ENCODE measurements around the gene SNCA. TPM values are rescaled to one million over a fixed set of nuclear protein-coding genes. Genes with fewer than 3 reads are reported as not detected.

SNCA gene
- total and polyA plus RNA-seq, 2 of the 8 experiments (the other 6 are each of a cell fraction or from before 2014, with no cell fraction given) = 8.5 to 16.8 TPM

DNA sequence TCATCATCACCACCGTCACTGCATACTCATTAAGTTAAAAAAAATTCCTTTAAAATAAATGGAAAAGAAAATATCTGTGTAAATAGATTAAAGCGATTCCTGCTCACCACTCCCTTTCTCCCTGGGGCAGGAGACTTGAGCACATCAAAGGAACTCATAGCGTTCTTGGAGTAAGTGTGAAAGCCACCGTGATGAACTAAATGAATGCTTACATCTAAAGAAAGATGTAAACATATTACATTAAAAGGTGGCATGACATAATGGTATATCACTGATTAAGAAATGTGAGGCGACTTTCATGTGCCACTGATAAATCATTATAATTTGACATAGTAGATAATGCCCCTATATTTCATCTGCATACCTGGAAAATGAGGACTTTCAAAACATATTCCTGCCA is 92.0 kb downstream of the SNCA start:
- Histone ChIP-seq H3K9me3 (ENCODE audit: insufficient read depth in 2 of 2, low read depth in 1 of 2, low read length in 1 of 2) (no peaks in the 10 kb centered on the region), H3K23ac (ENCODE audit: insufficient read length) (no peak overlapping the region), H2BK15ac (ENCODE audit: low read length) (no peak overlapping the region), H3K56ac (replicated peaks; ENCODE audit: insufficient read length, low read depth, low read length) (no peak overlapping the region), H3K4me3 (ENCODE audit: extremely low read depth in 1 of 4, insufficient read depth in 2 of 4, low read depth in 3 of 4, low read length in 4 of 4) (no peak overlapping the region), H3K79me2 (ENCODE audit: control insufficient read depth in 1 of 2, insufficient read depth in 2 of 2, low read length in 2 of 2) (no peaks in the 10 kb centered on the region), H2BK5ac (ENCODE audit: low read depth, low read length) (no peak overlapping the region), H2BK20ac (ENCODE audit: low read length) (no peak overlapping the region), H4K5ac (ENCODE audit: insufficient read length, low read depth, low read length) (no peak overlapping the region), H3K14ac (ENCODE audit: insufficient read length) (no peak overlapping the region), H4K20me1 (replicated peaks in 1 of 2; ENCODE audit: control insufficient read depth in 1 of 2, insufficient read depth in 2 of 2, low read length in 2 of 2) (peaks cover 0 to 2% of the 10 kb centered on the region in 2 experiments), H4K8ac (ENCODE audit: extremely low read depth, insufficient read depth, low read length) (no peak overlapping the region), H4K91ac (replicated peaks; ENCODE audit: insufficient read length, low read length) (no peak overlapping the region), H2BK12ac (ENCODE audit: low read depth, low read length) (no peak overlapping the region), H3K27ac (ENCODE audit: low read depth, low read length) (no peak overlapping the region), H2BK120ac (replicated peaks; ENCODE audit: low read depth, low read length) (no peak overlapping the region), H3K4me1 (replicated peaks in 1 of 4; ENCODE audit: control insufficient read depth in 3 of 4, insufficient read depth in 4 of 4, low read length in 3 of 4) (no peaks in the 10 kb centered on the region), H2AFZ (ENCODE audit: low read length) (no peak overlapping the region), H3K4me2 (ENCODE audit: insufficient read depth in 1 of 2, low read depth in 2 of 2, low read length in 2 of 2) (no peak overlapping the region), H2AK5ac (ENCODE audit: low read depth, low read length) (no peak overlapping the region), H3K27me3 (replicated peaks in 1 of 4; ENCODE audit: control insufficient read depth in 3 of 4, extremely low read depth in 1 of 4, insufficient read depth in 3 of 4, low read length in 3 of 4) (no peaks in the 10 kb centered on the region), H3K36me3 (ENCODE audit: control insufficient read depth in 2 of 4, insufficient read depth in 4 of 4, low read length in 3 of 4) (no peaks in the 10 kb centered on the region), H3K23me2 (ENCODE audit: low read depth, low read length) (peaks cover 2% of the 10 kb centered on the region; the same call in 1 of the 2 replicates), H3K4ac (replicated peaks; ENCODE audit: insufficient read length, low read depth, low read length) (no peak overlapping the region), H3K9ac (replicated peaks in 1 of 4; ENCODE audit: extremely low read depth in 1 of 4, low read depth in 3 of 4, low read length in 3 of 4) (no peak overlapping the region), H3K18ac (ENCODE audit: extremely low read depth, low read length) (no peak overlapping the region), H3K79me1 (ENCODE audit: low read depth, low read length) (no peaks in the 10 kb centered on the region)
- ChIA-PET CTCF (ENCODE audit: partially characterized antibody) (interaction anchor here (0.6 to 1.0 kb wide), 3 partner anchors 14 to 73 kb away, joined by 3 read pairs; no protein-coding TSS in a partner anchor), POLR2A (ENCODE audit: partially characterized antibody) (no interaction called here)
- 88% methylated on average over 5 of the region's 5 CpGs; no CpG with 5 or more reads in 1 of the 2 experiments for WGBS, 2 experiments (ENCODE audit: extremely low coverage in 1 of 2, insufficient coverage in 1 of 2, insufficient read length in 1 of 2, insufficient replicate concordance in 2 of 2, low coverage in 1 of 2, low lambda C conversion rate in 2 of 2, missing lambda C conversion rate in 1 of 2)
- DNase-seq (ENCODE audit: low read depth in 1 of 2, low spot score in 2 of 2) (no peak), FAIRE-seq (no peak)
- TF ChIP-seq CTBP2 (IDR thresholded peaks at IDR 0.05; ENCODE audit: borderline replicate concordance, insufficient read depth, insufficient read length, low read length) (no peak), POU5F1 (IDR thresholded peaks at IDR 0.05; ENCODE audit: low read depth, low read length) (no peak)
